Testis (tissue), 3 donors: ENCODE results near the gene CREB3. TPM values are rescaled to one million over a fixed set of nuclear protein-coding genes. Genes with fewer than 3 reads are reported as not detected.
A peak's percentile ranks its signal among the peaks of the same experiment; 100 is the strongest.

ENCODE experiments used
- DNase-seq: peaks from one replicate; pipeline ENCODE4 v3.0.0-alpha.2; 2019
- H3K27ac ChIP-seq, 2 donors: fragments of 200-600 bp; sonication (generic); one replicate each; pipeline ENCODE4 v1.5.1; 2019
- H3K27me3 ChIP-seq: fragments of 200-600 bp; sonication (generic); one replicate; pipeline ENCODE4 v1.5.1; 2019
- H3K36me3 ChIP-seq: fragments of 200-600 bp; sonication (generic); one replicate; pipeline ENCODE4 v1.5.1; 2017; ENCODE audit warnings: low read depth; ENCODE audit errors: missing control alignments
- H3K4me1 ChIP-seq: fragments of 200-600 bp; sonication (generic); one replicate; pipeline ENCODE4 v1.5.1; 2019
- H3K4me3 ChIP-seq, 2 donors: fragments of 200-600 bp; sonication (generic); one replicate each; pipeline ENCODE4 v1.5.1; 2017 to 2019
- H3K9me3 ChIP-seq: fragments of 200-600 bp; sonication (generic); one replicate; pipeline ENCODE4 v1.5.1; 2017
- POLR2A ChIP-seq: fragments of 450-650 bp; IDR thresholded peaks from one replicate; pipeline ENCODE4 v1.6.1; 2017; ENCODE audit warnings: antibody characterized with exemption, mild to moderate bottlenecking, moderate library complexity
- WGBS, 2 donors: methylation state at CpG; one replicate each; pipeline ENCODE4 v1.1.5; 2018; 5-methylcytosine and 5-hydroxymethylcytosine counted together
- intact Hi-C: fragments of 100-400 bp; cut with DNase I; formaldehyde crosslinking; loops from one replicate; pipeline ENCODE4 v1.15.1; 2023; ENCODE audit warnings: low total_unique reads
- polyA plus RNA-seq: library from polyadenylated mRNA; stranded (reverse); fragments of 350-450 nt; fragmentation: Illumina TruSeq; extraction: RNeasy Lipid Tissue Mini Kit (QIAGEN cat#74804); gene quantifications from one replicate; pipeline ENCODE4 v1.2.3, GENCODE V29; 2014; ENCODE audit warnings: low read depth, low replicate concordance; ENCODE audit not compliant: insufficient read depth
- total RNA-seq, 2 donors: library from RNA; depleted of rRNA; stranded (reverse); fragments of >200 nt; gene quantifications; one replicate each; pipeline ENCODE4 v1.2.3, GENCODE V29; 2016
- TF ChIP-seq, protein P1 (sequence below), 3 experiments: fragments of 450-650 bp in 2 of 3; fragments of 200-600 bp in 1 of 3; sonication (generic) in 1 of 3; IDR thresholded peaks; one replicate each; pipeline ENCODE4 v1.5.1; 2016 to 2019; ENCODE audit warnings: antibody characterized with exemption in 3 of 3, mild to moderate bottlenecking in 2 of 3, moderate library complexity in 1 of 3

Gene CREB3
- total and polyA plus RNA-seq, 3 donors from 2014 or later, result 51.2 to 85.0 (median 63.1) TPM

DNA sequence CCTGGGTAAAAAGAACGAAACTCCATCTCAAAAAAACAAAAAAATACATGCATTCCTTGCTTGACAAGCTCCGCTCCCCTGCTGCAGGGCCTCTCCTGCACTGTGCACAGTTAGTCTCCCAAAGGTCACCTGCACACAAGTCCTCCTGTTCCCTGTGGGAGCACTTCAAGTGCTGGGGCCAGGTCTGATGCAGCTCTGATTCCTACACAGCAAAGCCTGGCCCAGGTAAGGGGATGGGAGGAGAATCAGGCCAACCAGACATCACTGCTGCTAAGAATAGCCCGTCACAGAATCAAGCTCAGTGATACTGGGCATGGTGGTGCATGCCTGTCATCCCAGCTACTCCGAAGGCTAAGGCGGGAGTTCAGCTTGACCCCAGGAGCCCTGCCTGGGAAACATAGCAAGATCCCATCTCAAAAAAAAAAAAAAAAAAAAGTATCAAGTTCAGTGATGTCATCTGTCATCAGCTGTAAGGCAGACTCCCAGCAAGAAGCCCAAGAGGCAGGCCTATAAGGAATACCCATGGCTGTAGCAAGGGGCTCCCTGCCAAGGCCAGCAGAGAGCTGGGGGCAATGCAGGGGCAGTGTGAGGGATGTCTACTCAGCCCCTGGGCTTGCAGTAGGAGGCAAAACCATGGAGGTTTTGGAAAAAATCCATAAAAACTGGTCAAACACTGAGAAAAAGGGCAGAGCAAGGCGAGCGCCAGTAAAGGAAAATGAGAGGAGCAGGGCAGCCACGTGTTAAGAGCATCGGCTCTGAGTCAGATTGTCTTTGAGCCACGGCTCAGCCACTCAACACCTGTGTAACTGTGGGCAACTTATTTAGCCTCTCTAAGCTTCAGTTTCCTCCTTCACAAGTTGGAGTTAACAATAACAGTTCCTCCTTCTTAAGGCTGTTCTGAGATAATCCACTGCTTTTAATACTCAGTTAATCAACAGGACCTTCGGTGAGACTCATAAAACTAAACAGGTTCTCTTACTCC lies 46.0 kb upstream of the CREB3 start:
- H3K4me1 ChIP-seq, result peaks cover 14% of the 10 kb centered on the region
- H3K4me3 ChIP-seq, result no peak overlapping the region
- no peak for TF ChIP-seq POLR2A
- TF ChIP-seq, protein P1, sequence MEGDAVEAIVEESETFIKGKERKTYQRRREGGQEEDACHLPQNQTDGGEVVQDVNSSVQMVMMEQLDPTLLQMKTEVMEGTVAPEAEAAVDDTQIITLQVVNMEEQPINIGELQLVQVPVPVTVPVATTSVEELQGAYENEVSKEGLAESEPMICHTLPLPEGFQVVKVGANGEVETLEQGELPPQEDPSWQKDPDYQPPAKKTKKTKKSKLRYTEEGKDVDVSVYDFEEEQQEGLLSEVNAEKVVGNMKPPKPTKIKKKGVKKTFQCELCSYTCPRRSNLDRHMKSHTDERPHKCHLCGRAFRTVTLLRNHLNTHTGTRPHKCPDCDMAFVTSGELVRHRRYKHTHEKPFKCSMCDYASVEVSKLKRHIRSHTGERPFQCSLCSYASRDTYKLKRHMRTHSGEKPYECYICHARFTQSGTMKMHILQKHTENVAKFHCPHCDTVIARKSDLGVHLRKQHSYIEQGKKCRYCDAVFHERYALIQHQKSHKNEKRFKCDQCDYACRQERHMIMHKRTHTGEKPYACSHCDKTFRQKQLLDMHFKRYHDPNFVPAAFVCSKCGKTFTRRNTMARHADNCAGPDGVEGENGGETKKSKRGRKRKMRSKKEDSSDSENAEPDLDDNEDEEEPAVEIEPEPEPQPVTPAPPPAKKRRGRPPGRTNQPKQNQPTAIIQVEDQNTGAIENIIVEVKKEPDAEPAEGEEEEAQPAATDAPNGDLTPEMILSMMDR (IDR thresholded peaks at IDR 0.05), result no peak
- intact Hi-C loops, result no loop called here
- H3K9me3 ChIP-seq, result no peaks in the 10 kb centered on the region
- peak overlapping the region; percentile 35 to 93 for H3K27ac ChIP-seq
- WGBS, 2 donors, result 59 to 60% methylated on average over 8 to 11 of the region's 11 CpGs
- no peaks in the 10 kb centered on the region for H3K36me3 ChIP-seq
- DNase-seq, result no peak
- H3K27me3 ChIP-seq, result no peaks in the 10 kb centered on the region

DNA sequence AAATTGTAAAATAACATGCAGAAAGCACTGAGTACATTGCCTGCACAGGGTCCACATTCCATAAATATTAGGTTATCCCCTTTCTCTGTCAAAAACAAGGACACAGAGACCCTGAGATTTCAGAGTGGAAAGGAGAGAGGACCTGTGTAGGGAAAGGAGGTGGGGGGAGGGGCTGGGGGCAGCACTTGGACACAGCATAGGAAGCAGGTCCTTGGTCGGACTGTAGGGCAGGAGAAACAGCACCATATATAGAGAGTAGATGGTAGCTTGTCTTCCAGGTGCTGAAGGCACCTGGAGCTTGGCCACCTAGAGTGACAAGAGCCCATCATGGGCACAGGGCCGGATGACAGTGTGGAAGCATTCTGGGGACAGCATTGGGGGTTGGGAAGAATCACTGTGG lies 45.2 kb upstream of the CREB3 start:
- H3K27me3 ChIP-seq, result no peaks in the 10 kb centered on the region
- intact Hi-C loops, result no loop called here
- no peaks in the 10 kb centered on the region for H3K36me3 ChIP-seq
- peaks cover 17% of the 10 kb centered on the region for H3K4me1 ChIP-seq
- no peaks in the 10 kb centered on the region for H3K9me3 ChIP-seq
- WGBS, 2 donors, result 54 to 75% methylated on average over 2 of the region's 2 CpGs
- no peak for DNase-seq
- TF ChIP-seq, protein P1 (IDR thresholded peaks at IDR 0.05), result no peak
- TF ChIP-seq POLR2A, result no peak
- no peak overlapping the region for H3K4me3 ChIP-seq
- H3K27ac ChIP-seq, result peak overlapping the region; percentile 35 to 93

DNA sequence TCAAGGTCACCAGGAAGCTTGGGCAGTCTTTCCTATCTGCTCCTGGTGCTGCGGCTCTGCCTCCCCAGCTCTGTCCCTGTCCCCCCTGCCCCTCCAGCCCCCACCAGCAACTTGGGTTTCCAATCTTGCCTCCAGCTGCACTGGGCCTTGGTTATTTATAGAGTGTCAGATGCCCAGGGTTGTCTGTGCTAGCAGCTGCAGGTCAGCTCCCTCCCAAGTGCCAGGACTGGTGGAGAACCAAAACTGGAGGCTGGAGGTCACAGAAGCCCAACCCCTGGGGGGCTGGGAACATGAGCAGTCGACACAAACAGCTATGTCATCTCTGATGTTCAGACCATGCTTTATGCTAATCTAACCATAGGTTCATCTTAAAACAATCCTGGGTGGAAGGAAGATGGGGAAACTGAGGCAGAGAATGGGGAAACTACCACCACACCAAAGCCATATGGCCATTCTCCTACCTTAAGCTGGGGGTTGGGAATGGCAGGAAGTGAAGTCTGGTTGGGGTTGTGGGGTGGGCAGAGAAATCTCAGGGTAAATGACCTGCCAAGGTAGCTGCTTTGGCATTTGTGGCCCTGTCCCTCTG lies 44.4 kb upstream of the CREB3 start:
- DNase-seq, result no peak
- Histone ChIP-seq H3K4me3 (peak overlapping the region in 1 of 2 donors; percentile 77), H3K36me3 (no peaks in the 10 kb centered on the region), H3K27ac (peak overlapping the region; percentile 39 to 93), H3K4me1 (peaks cover 17% of the 10 kb centered on the region), H3K27me3 (no peaks in the 10 kb centered on the region), H3K9me3 (no peaks in the 10 kb centered on the region)
- no peak for TF ChIP-seq POLR2A
- TF ChIP-seq, protein P1 (IDR thresholded peaks at IDR 0.05), result no peak
- intact Hi-C loops, result no loop called here
- WGBS, 2 donors, result 50 to 64% methylated on average over 2 of the region's 2 CpGs

DNA sequence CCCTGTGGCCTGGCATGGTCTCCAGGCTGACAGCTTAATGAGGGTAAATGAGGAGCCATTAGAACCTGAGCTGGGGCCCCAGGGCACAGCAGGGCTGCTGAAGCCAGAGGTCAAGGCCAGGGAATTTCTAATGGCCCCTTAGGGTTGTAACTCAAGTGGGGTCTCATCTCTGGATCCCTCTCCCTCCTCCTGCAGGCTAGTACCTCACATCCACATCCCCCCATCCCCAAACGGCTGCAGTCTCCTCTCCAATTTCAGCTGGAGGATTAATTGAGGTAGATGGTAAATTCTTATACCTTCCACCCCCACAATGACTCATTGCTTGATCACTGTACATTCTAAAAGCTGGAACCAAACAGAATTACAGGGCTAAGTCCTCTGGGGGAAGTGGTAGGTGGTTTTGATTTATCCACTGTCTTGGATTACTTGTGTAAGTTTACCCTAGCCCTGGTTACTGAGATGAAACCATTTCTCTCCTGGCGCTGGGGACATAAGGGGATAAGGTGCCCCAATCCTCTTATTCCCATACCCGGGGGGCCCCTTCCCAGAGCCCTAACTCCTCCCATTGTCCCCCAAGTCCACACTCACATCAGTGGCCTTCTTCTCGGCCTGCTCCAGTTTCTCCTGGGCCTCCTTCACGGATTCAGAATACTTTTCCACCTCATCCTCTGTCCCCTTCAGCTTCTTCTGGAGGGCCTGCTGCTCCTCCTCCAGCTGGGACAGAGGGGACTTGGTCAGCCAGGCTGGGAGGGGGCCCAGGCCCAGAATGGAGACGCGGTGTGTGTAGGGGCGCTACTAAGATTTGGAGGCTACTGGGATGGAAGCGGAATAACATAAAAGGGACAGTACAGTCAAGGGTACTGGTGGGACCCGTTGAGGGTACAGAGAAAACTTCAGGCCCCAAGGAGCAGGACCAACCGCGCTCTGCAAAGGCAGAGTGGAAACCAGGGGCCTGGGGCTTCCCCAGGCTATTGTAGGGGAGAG lies 43.6 kb upstream of the CREB3 start:
- intact Hi-C loops, result no loop called here
- WGBS, 2 donors, result 21 to 36% methylated on average over 11 to 12 of the region's 12 CpGs
- Histone ChIP-seq H3K9me3 (no peaks in the 10 kb centered on the region), H3K4me3 (peak overlapping the region; percentile 64 to 77), H3K4me1 (peaks cover 17% of the 10 kb centered on the region), H3K27me3 (no peaks in the 10 kb centered on the region), H3K36me3 (no peaks in the 10 kb centered on the region), H3K27ac (peak overlapping the region; percentile 83 to 93)
- DNase-seq, result no peak
- TF ChIP-seq POLR2A, result no peak
- TF ChIP-seq, protein P1 (IDR thresholded peaks at IDR 0.05), result no peak
